SK-N-SH treated with all-trans-retinoic acid at 6 μM for 48 hours (cell line): ENCODE results near the gene CLEC17A.

Source experiments
- ATAC-seq: fragments of 200-7000 bp; cut with Tn5 transposase; 3 replicates; pipeline ENCODE4 v1.9.1; 2020; ENCODE audit warnings: mild to moderate bottlenecking, moderate library complexity
- ARNTL ChIP-seq: fragments of 450-650 bp; formaldehyde crosslinking; IDR thresholded peaks from 2 replicates; pipeline ENCODE4 v1.5.0; 2020; ENCODE audit warnings: low read depth, mild to moderate bottlenecking, moderate library complexity, borderline replicate concordance
- BACH2 ChIP-seq: fragments of 250-450 bp; sonication (Bioruptor Pico); IDR thresholded peaks from 2 replicates; pipeline ENCODE4 v1.9.0; 2021; ENCODE audit warnings: mild to moderate bottlenecking, borderline replicate concordance
- CSDC2 ChIP-seq: fragments of 250-450 bp; sonication (Bioruptor Pico); IDR thresholded peaks from 2 replicates; pipeline ENCODE4 v1.5.0; 2020; ENCODE audit warnings: mild to moderate bottlenecking, moderate library complexity
- ESRRG ChIP-seq: fragments of 250-450 bp; sonication (Bioruptor Pico); IDR thresholded peaks from 2 replicates; pipeline ENCODE4 v1.6.1; 2021; ENCODE audit warnings: mild to moderate bottlenecking
- GLIS3 ChIP-seq: fragments of 250-450 bp; sonication (Bioruptor Pico); IDR thresholded peaks from 2 replicates; pipeline ENCODE4 v1.5.0; 2020; ENCODE audit warnings: mild to moderate bottlenecking, moderate library complexity
- ISL1 ChIP-seq: fragments of 250-450 bp; sonication (Bioruptor Pico); IDR thresholded peaks from 2 replicates; pipeline ENCODE4 v2.1.2; 2022; ENCODE audit warnings: mild to moderate bottlenecking, moderate library complexity
- OSR1 ChIP-seq: fragments of 250-450 bp; sonication (Bioruptor Pico); IDR thresholded peaks from 2 replicates; pipeline ENCODE4 v1.8.0; 2022; ENCODE audit warnings: moderate library complexity, mild to moderate bottlenecking, inconsistent platforms
- POU6F1 ChIP-seq: fragments of 250-450 bp; sonication (Bioruptor Pico); IDR thresholded peaks from 2 replicates; pipeline ENCODE4 v1.8.0; 2021; ENCODE audit warnings: low read depth, mild to moderate bottlenecking, moderate library complexity, borderline replicate concordance
- PPARA ChIP-seq: fragments of 250-450 bp; sonication (Bioruptor Pico); IDR thresholded peaks from 2 replicates; pipeline ENCODE4 v1.5.0; 2020; ENCODE audit warnings: mild to moderate bottlenecking, borderline replicate concordance
- RARB ChIP-seq: fragments of 250-450 bp; sonication (Bioruptor Pico); IDR thresholded peaks from 2 replicates; pipeline ENCODE4 v1.8.0; 2021; ENCODE audit warnings: mild to moderate bottlenecking, moderate library complexity
- SNAI2 ChIP-seq: fragments of 250-450 bp; sonication (Bioruptor Pico); IDR thresholded peaks from 2 replicates; pipeline ENCODE4 v1.5.0; 2020; ENCODE audit warnings: mild to moderate bottlenecking, moderate library complexity
- TCF4 ChIP-seq: fragments of 250-450 bp; sonication (Bioruptor Pico); IDR thresholded peaks from 2 replicates; pipeline ENCODE4 v1.8.0; 2021; ENCODE audit warnings: mild to moderate bottlenecking, moderate library complexity, borderline replicate concordance
- TOX ChIP-seq: fragments of 250-450 bp; sonication (Bioruptor Pico); IDR thresholded peaks from 2 replicates; pipeline ENCODE4 v1.8.0; 2021; ENCODE audit warnings: mild to moderate bottlenecking, moderate library complexity, borderline replicate concordance
- TSHZ2 ChIP-seq: fragments of 250-450 bp; sonication (Bioruptor Pico); IDR thresholded peaks from 2 replicates; pipeline ENCODE4 v1.5.0; 2020; ENCODE audit warnings: mild to moderate bottlenecking, moderate library complexity
- ZC3H10 ChIP-seq: fragments of 250-450 bp; sonication (Bioruptor Pico); IDR thresholded peaks from 2 replicates; pipeline ENCODE4 v1.5.1; 2021; ENCODE audit warnings: mild to moderate bottlenecking, moderate library complexity
- ZFP3 ChIP-seq: fragments of 250-450 bp; sonication (Bioruptor Pico); IDR thresholded peaks from 2 replicates; pipeline ENCODE4 v1.5.0; 2020; ENCODE audit warnings: mild to moderate bottlenecking, moderate library complexity
- ZFP30 ChIP-seq: fragments of 450-650 bp; formaldehyde crosslinking; IDR thresholded peaks from 2 replicates; pipeline ENCODE4 v1.5.0; 2022; ENCODE audit warnings: mild to moderate bottlenecking, moderate library complexity
- ZNF565 ChIP-seq: fragments of 450-650 bp; formaldehyde crosslinking; conservative IDR thresholded peaks from 2 replicates; pipeline ENCODE4 v1.5.0; 2020; ENCODE audit warnings: low read depth, mild to moderate bottlenecking, moderate library complexity
- ZNF70 ChIP-seq: fragments of 450-650 bp; formaldehyde crosslinking; IDR thresholded peaks from 2 replicates; pipeline ENCODE4 v1.5.0; 2020; ENCODE audit warnings: mild to moderate bottlenecking, moderate library complexity
- ZNF8 ChIP-seq: fragments of 450-650 bp; formaldehyde crosslinking; IDR thresholded peaks from 2 replicates; pipeline ENCODE4 v1.5.0; 2020; ENCODE audit warnings: mild to moderate bottlenecking, moderate library complexity
- TF ChIP-seq, protein P1 (sequence below): fragments of 250-450 bp; sonication (Bioruptor Pico); IDR thresholded peaks from 2 replicates; pipeline ENCODE4 v1.8.0; 2020; ENCODE audit warnings: mild to moderate bottlenecking, moderate library complexity, borderline replicate concordance
- TF ChIP-seq, protein P2 (sequence below): fragments of 250-450 bp; sonication (Bioruptor Pico); IDR thresholded peaks from 2 replicates; pipeline ENCODE4 v1.5.1; 2021; ENCODE audit warnings: mild to moderate bottlenecking, moderate library complexity

CLEC17A gene

GRCh38 chr19:14649020-14649419 is 66.1 kb downstream of the CLEC17A start:
- no peak for TF ChIP-seq TOX (CRISPR knock-in tag)
- no peak for TF ChIP-seq ZC3H10
- no peak for TF ChIP-seq ZNF565 (CRISPR knock-in tag)
- no peak for TF ChIP-seq ARNTL (CRISPR knock-in tag)
- TF ChIP-seq RARB (CRISPR knock-in tag): no peak
- TF ChIP-seq ZNF8: no peak
- no peak for TF ChIP-seq CSDC2 (CRISPR knock-in tag)
- no peak for ATAC-seq

GRCh38 chr19:14650161-14650560 is 67.3 kb downstream of the CLEC17A start:
- no peak for TF ChIP-seq POU6F1 (CRISPR knock-in tag)
- TF ChIP-seq TSHZ2 (CRISPR knock-in tag): no peak
- TF ChIP-seq OSR1: no peak
- TF ChIP-seq ARNTL (CRISPR knock-in tag): no peak
- no peak for TF ChIP-seq ISL1 (CRISPR knock-in tag)
- ATAC-seq: no peak

DNA sequence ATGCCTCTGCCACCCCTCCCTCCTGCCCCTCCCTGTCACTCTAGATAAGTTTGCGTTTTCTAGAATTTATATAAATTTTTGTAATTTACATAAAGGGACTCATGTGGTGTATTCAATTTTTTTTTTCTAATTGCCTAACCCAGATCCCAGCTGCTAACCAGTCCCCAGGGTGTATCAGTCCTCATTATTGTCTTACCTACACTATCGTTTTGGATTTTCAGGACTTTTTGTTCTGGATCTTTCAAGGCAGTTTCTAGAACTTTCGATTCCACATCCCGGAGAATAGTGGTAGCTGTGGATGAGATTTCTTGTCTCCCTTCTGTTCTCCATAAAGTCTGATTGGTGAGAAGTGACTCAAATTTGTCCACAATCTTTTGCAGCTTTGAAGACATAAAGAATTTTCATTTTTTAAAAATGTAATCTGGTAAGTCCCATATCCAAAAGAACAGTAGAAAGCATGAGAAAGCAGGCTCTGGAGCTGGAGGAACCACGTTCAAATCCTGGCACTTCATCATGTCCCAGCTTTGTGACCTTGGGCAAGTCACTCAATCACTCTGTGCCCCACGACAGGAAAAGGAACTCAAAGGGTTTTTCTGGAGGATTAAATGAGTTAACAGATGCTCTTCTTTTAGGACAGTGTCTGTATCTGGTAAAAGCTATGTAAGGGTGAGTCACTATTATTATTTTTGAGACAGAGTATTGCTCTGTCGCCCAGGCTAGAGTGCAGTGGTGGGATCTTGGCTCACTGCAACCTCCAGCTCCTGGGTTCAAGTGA is 72.1 kb downstream of the CLEC17A start:
- no peak for ATAC-seq
- TF ChIP-seq ISL1 (CRISPR knock-in tag): no peak
- no peak for TF ChIP-seq ARNTL (CRISPR knock-in tag)
- TF ChIP-seq ZFP3 (CRISPR knock-in tag): no peak
- no peak for TF ChIP-seq ZC3H10
- TF ChIP-seq ESRRG (CRISPR knock-in tag): no peak
- no peak for TF ChIP-seq ZNF70
- TF ChIP-seq BACH2: no peak
- TF ChIP-seq PPARA (CRISPR knock-in tag): no peak
- no peak for TF ChIP-seq ZFP30 (CRISPR knock-in tag)
- TF ChIP-seq GLIS3 (CRISPR knock-in tag): no peak
- TF ChIP-seq POU6F1 (CRISPR knock-in tag): no peak
- no peak for TF ChIP-seq CSDC2 (CRISPR knock-in tag)
- TF ChIP-seq OSR1: no peak
- no peak for TF ChIP-seq SNAI2 (CRISPR knock-in tag)
- TF ChIP-seq ZNF565 (CRISPR knock-in tag): no peak
- no peak for TF ChIP-seq TOX (CRISPR knock-in tag)
- TF ChIP-seq ZNF8: no peak
- no peak for TF ChIP-seq TCF4 (CRISPR knock-in tag)
- TF ChIP-seq, protein P1, sequence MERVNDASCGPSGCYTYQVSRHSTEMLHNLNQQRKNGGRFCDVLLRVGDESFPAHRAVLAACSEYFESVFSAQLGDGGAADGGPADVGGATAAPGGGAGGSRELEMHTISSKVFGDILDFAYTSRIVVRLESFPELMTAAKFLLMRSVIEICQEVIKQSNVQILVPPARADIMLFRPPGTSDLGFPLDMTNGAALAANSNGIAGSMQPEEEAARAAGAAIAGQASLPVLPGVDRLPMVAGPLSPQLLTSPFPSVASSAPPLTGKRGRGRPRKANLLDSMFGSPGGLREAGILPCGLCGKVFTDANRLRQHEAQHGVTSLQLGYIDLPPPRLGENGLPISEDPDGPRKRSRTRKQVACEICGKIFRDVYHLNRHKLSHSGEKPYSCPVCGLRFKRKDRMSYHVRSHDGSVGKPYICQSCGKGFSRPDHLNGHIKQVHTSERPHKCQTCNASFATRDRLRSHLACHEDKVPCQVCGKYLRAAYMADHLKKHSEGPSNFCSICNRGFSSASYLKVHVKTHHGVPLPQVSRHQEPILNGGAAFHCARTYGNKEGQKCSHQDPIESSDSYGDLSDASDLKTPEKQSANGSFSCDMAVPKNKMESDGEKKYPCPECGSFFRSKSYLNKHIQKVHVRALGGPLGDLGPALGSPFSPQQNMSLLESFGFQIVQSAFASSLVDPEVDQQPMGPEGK (CRISPR knock-in tag): no peak
- TF ChIP-seq, protein P2, sequence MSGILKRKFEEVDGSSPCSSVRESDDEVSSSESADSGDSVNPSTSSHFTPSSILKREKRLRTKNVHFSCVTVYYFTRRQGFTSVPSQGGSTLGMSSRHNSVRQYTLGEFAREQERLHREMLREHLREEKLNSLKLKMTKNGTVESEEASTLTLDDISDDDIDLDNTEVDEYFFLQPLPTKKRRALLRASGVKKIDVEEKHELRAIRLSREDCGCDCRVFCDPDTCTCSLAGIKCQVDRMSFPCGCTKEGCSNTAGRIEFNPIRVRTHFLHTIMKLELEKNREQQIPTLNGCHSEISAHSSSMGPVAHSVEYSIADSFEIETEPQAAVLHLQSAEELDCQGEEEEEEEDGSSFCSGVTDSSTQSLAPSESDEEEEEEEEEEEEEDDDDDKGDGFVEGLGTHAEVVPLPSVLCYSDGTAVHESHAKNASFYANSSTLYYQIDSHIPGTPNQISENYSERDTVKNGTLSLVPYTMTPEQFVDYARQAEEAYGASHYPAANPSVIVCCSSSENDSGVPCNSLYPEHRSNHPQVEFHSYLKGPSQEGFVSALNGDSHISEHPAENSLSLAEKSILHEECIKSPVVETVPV (CRISPR knock-in tag): no peak
